WTC11 (cell line): ENCODE results near the gene ZFPM1. TPM values are rescaled to one million over a fixed set of nuclear protein-coding genes. Genes with fewer than 3 reads are reported as not detected.

ENCODE experiments used
- ATAC-seq: fragments of 200-7000 bp; cut with Tn5 transposase; 2 replicates; pipeline ENCODE4 v1.10.0; 2021; ENCODE audit warnings: mild to moderate bottlenecking, moderate library complexity
- CTCF ChIA-PET: fragments of 300-600 bp; sonication (Branson Sonifier 250); formaldehyde crosslinking; loops from one replicate; lab custom pipeline; 2021; ENCODE audit warnings: antibody characterized with exemption; lab: Charles Lee
- POLR2A ChIA-PET: fragments of 350-600 bp; sonication (Branson Sonifier 250); formaldehyde crosslinking; loops from one replicate; lab custom pipeline; 2021; ENCODE audit warnings: antibody characterized with exemption; lab: Charles Lee
- DNase-seq: peaks from one replicate; pipeline ENCODE4 v3.0.0; 2021; ENCODE audit warnings: low spot score
- H3K27ac Mint-ChIP-seq: 2 replicates; pipeline ENCODE4 v1.8.0; 2021; ENCODE audit warnings: mixed read lengths
- H3K27me3 Mint-ChIP-seq: 2 replicates; pipeline ENCODE4 v1.8.0; 2021; ENCODE audit warnings: low read depth, mild to moderate bottlenecking, moderate library complexity, mixed read lengths
- H3K36me3 Mint-ChIP-seq: 2 replicates; pipeline ENCODE4 v1.8.0; 2021; ENCODE audit warnings: mixed read lengths
- H3K4me1 Mint-ChIP-seq: 2 replicates; pipeline ENCODE4 v1.8.0; 2022; ENCODE audit warnings: mixed read lengths
- H3K4me3 Mint-ChIP-seq: 2 replicates; pipeline ENCODE4 v1.8.0; 2021; ENCODE audit warnings: mild to moderate bottlenecking, moderate library complexity, mixed read lengths
- H3K9me3 Mint-ChIP-seq: 2 replicates; pipeline ENCODE4 v1.8.0; 2021; ENCODE audit warnings: mixed read lengths
- ATF2 ChIP-seq: sonication (generic); formaldehyde crosslinking; IDR thresholded peaks from 2 replicates; pipeline ENCODE4 v1.8.1; 2022; ENCODE audit warnings: low read depth, missing genetic modification reagents, borderline replicate concordance
- ATF3 ChIP-seq: sonication (generic); formaldehyde crosslinking; conservative IDR thresholded peaks from 2 replicates; pipeline ENCODE4 v1.8.1; 2022; ENCODE audit warnings: mild to moderate bottlenecking, missing genetic modification reagents
- CREB1 ChIP-seq: sonication (generic); formaldehyde crosslinking; IDR thresholded peaks from 2 replicates; pipeline ENCODE4 v1.8.0; 2023; ENCODE audit warnings: mild to moderate bottlenecking, missing genetic modification reagents
- CTCF ChIP-seq: fragments of 200-600 bp; IDR thresholded peaks from 2 replicates; pipeline ENCODE4 v1.8.0; 2022; ENCODE audit warnings: antibody characterized with exemption
- EMX1 ChIP-seq: fragments of 250-450 bp; sonication (Bioruptor Pico); IDR thresholded peaks from 2 replicates; pipeline ENCODE4 v1.8.0; 2021; ENCODE audit warnings: mild to moderate bottlenecking
- ESRRA ChIP-seq: sonication (generic); formaldehyde crosslinking; IDR thresholded peaks from 2 replicates; pipeline ENCODE4 v1.8.1; 2022; ENCODE audit warnings: mild to moderate bottlenecking, missing genetic modification reagents, borderline replicate concordance
- HMGXB4 ChIP-seq: sonication (generic); formaldehyde crosslinking; IDR thresholded peaks from 2 replicates; pipeline ENCODE4 v1.8.1; 2023; ENCODE audit warnings: mild to moderate bottlenecking, moderate library complexity, missing genetic modification reagents
- OVOL2 ChIP-seq: fragments of 250-450 bp; sonication (Bioruptor Pico); IDR thresholded peaks from 2 replicates; pipeline ENCODE4 v1.9.0; 2021; ENCODE audit warnings: mild to moderate bottlenecking, borderline replicate concordance
- PRRX2 ChIP-seq: fragments of 250-450 bp; sonication (Bioruptor Pico); IDR thresholded peaks from 2 replicates; pipeline ENCODE4 v1.8.0; 2021; ENCODE audit warnings: mild to moderate bottlenecking
- SOX15 ChIP-seq: fragments of 250-450 bp; sonication (Bioruptor Pico); IDR thresholded peaks from 2 replicates; pipeline ENCODE4 v1.9.0; 2021; ENCODE audit warnings: mild to moderate bottlenecking
- SP1 ChIP-seq: sonication (generic); formaldehyde crosslinking; conservative IDR thresholded peaks from 2 replicates; pipeline ENCODE4 v1.8.1; 2022; ENCODE audit warnings: missing genetic modification reagents
- TCF7 ChIP-seq: sonication (generic); formaldehyde crosslinking; IDR thresholded peaks from 2 replicates; pipeline ENCODE4 v1.8.0; 2022; ENCODE audit warnings: mild to moderate bottlenecking, low read depth, missing genetic modification reagents, moderate library complexity
- USF2 ChIP-seq: sonication (generic); formaldehyde crosslinking; IDR thresholded peaks from 2 replicates; pipeline ENCODE4 v1.8.1; 2023; ENCODE audit warnings: mild to moderate bottlenecking, missing genetic modification reagents, moderate library complexity
- ZMAT4 ChIP-seq: fragments of 250-450 bp; sonication (Bioruptor Pico); IDR thresholded peaks from 2 replicates; pipeline ENCODE4 v1.9.0; 2021; ENCODE audit warnings: mild to moderate bottlenecking
- ZNF121 ChIP-seq: sonication (generic); formaldehyde crosslinking; IDR thresholded peaks from 2 replicates; pipeline ENCODE4 v1.8.0; 2023; ENCODE audit warnings: missing genetic modification reagents
- ZNF219 ChIP-seq: sonication (generic); formaldehyde crosslinking; IDR thresholded peaks from 2 replicates; pipeline ENCODE4 v1.8.0; 2023; ENCODE audit warnings: missing genetic modification reagents, mild to moderate bottlenecking, borderline replicate concordance
- ZNF425 ChIP-seq: fragments of 250-450 bp; sonication (Bioruptor Pico); conservative IDR thresholded peaks from 2 replicates; pipeline ENCODE4 v1.9.0; 2021; ENCODE audit warnings: mild to moderate bottlenecking
- ZNF512 ChIP-seq: sonication (generic); formaldehyde crosslinking; IDR thresholded peaks from 2 replicates; pipeline ENCODE4 v1.8.1; 2022; ENCODE audit warnings: missing genetic modification reagents, borderline replicate concordance
- total RNA-seq: library from RNA; stranded (reverse); gene quantifications from 3 replicates; pipeline ENCODE4 v1.2.3, GENCODE V29; 2021

Gene ZFPM1
- total RNA-seq, 1 experiment from 2014 or later, result 9.3 TPM

GRCh38 chr16:88545781-88546180 is 92.7 kb downstream of the ZFPM1 start (continued):
- no peak for TF ChIP-seq CTCF

GRCh38 chr16:88548131-88548874 is 95.2 kb downstream of the ZFPM1 start:
- POLR2A ChIA-PET, result no interaction called here
- DNase-seq (no peak), ATAC-seq (no peak)
- Mint-ChIP-seq H3K4me3 (no peak overlapping the region), H3K9me3 (peaks cover 5% of the 10 kb centered on the region), H3K27ac (no peak overlapping the region), H3K36me3 (peaks cover 5% of the 10 kb centered on the region), H3K4me1 (peaks cover 3% of the 10 kb centered on the region; the same call in 1 of the 2 replicates), H3K27me3 (peaks cover 64% of the 10 kb centered on the region)
- CTCF ChIA-PET, result interaction anchor here (1.4 kb wide), 1 partner anchor 12 kb away, joined by 4 read pairs; no protein-coding TSS in a partner anchor
- no peak for TF ChIP-seq ATF2 (CRISPR knock-in tag)
- no peak for TF ChIP-seq PRRX2 (CRISPR knock-in tag)
- TF ChIP-seq ZMAT4 (CRISPR knock-in tag), result no peak
- TF ChIP-seq ATF3 (CRISPR knock-in tag), result no peak
- TF ChIP-seq USF2, result no peak
- no peak for TF ChIP-seq ZNF219
- TF ChIP-seq ZNF512 (CRISPR knock-in tag), result no peak
- TF ChIP-seq CREB1 (CRISPR knock-in tag), result no peak
- TF ChIP-seq SP1 (CRISPR knock-in tag), result no peak
- TF ChIP-seq ZNF121, result no peak
- no peak for TF ChIP-seq HMGXB4 (CRISPR knock-in tag)
- TF ChIP-seq TCF7 (CRISPR knock-in tag), result no peak
- no peak for TF ChIP-seq EMX1 (CRISPR knock-in tag)
- TF ChIP-seq OVOL2 (CRISPR knock-in tag), result no peak
- TF ChIP-seq SOX15 (CRISPR knock-in tag), result no peak
- TF ChIP-seq ZNF425 (CRISPR knock-in tag), result no peak
- no peak for TF ChIP-seq ESRRA (CRISPR knock-in tag)
